Purkinje cell (primary cell): ENCODE results near the gene GRM2. TPM values are rescaled to one million over a fixed set of nuclear protein-coding genes. Genes with fewer than 3 reads are reported as not detected.

Experiments used
- polyA plus RNA-seq: library from polyadenylated mRNA; unstranded; fragments of >200 nt; fragmentation: Nextera tagmentation; gene quantifications from 2 replicates; pipeline ENCODE4 v1.2.1, GENCODE V29; 2014

The GRM2 gene
- polyA plus RNA-seq, result 0.50 TPM in 1 of 2 replicates, not detected in the other

GRCh38 chr3:51706788-51707731 is at the start of gene GRM2:
Gene GRM2 (plus strand): TSS chr3:51707068. CDS start chr3:51708984, 1,916 bp downstream.

GRCh38 chr3:51670823-51671733 is 35.8 kb upstream of the GRM2 start, which contains the start of gene TEX264:
Gene TEX264 (plus strand): TSS chr3:51671252. CDS start chr3:51674305, 3,053 bp downstream.

Other genes with a start within 250 kb of the GRM2 start
- 4.6 and 5.7 TPM in 2 replicates for gene DCAF1, start 207.1 kb upstream of the GRM2 start, polyA plus RNA-seq
- gene RAD54L2, start 168.3 kb upstream of the GRM2 start, polyA plus RNA-seq, result 1.0 and 7.4 TPM in 2 replicates
- gene TEX264, start 35.8 kb upstream of the GRM2 start, polyA plus RNA-seq, result 27.6 and 38.0 TPM in 2 replicates
- not detected in 2 replicates for gene IQCF6, start 72.2 kb downstream of the GRM2 start, polyA plus RNA-seq
- not detected in 2 replicates for gene IQCF2, start 154.5 kb downstream of the GRM2 start, polyA plus RNA-seq
- gene IQCF5, start 168.5 kb downstream of the GRM2 start, polyA plus RNA-seq, result not detected in 2 replicates
- gene IQCF1, start 196.3 kb downstream of the GRM2 start, polyA plus RNA-seq, result not detected in 2 replicates
- 3.4 and 6.5 TPM in 2 replicates for gene RRP9, start 234.8 kb downstream of the GRM2 start, polyA plus RNA-seq
- 2.3 and 2.5 TPM in 2 replicates for gene PARP3, start 235.3 kb downstream of the GRM2 start, polyA plus RNA-seq
- gene GPR62, start 248.3 kb downstream of the GRM2 start, polyA plus RNA-seq, result 0.53 TPM in 1 of 2 replicates, not detected in the other